Natural killer cell (primary cell): ENCODE results near the gene IL18BP. TPM values are rescaled to one million over a fixed set of nuclear protein-coding genes. Genes with fewer than 3 reads are reported as not detected.

Experiments used
- ATAC-seq, 3 donors: fragments of 150-1000 bp in 2 of 3; fragments of 200-7000 bp in 1 of 3; cut with Tn5 transposase; 1 replicate in 1 of 3; 2 replicates in 2 of 3; pipeline ENCODE4 v1.10.0; 2021; ENCODE audit warnings: mild to moderate bottlenecking in 2 of 3, moderate library complexity in 2 of 3
- DNase-seq, 2 donors: peaks; one replicate each; pipeline versions ENCODE4 v3.0.0 to v3.0.0-alpha.2; 2013 to 2021; ENCODE audit warnings: mixed read lengths in 1 of 2
- H3K27ac ChIP-seq: one replicate; pipeline ENCODE4 v1.5.1; 2013; ENCODE audit warnings: mild to moderate bottlenecking, low read length
- H3K27me3 ChIP-seq: one replicate; pipeline ENCODE4 v1.6.1; 2013; ENCODE audit warnings: low read length; ENCODE audit not compliant: control insufficient read depth, insufficient read depth
- H3K36me3 ChIP-seq: one replicate; pipeline ENCODE4 v1.6.1; 2013; ENCODE audit warnings: low read length; ENCODE audit not compliant: control insufficient read depth, insufficient read depth
- H3K4me1 ChIP-seq: one replicate; pipeline ENCODE4 v1.6.1; 2013; ENCODE audit warnings: low read length; ENCODE audit not compliant: control insufficient read depth, insufficient read depth
- H3K4me3 ChIP-seq: one replicate; pipeline ENCODE4 v1.5.1; 2013; ENCODE audit warnings: low read length
- H3K9me3 ChIP-seq: one replicate; pipeline ENCODE4 v1.6.1; 2013; ENCODE audit warnings: low read length; ENCODE audit not compliant: control insufficient read depth, insufficient read depth
- H3K27ac Mint-ChIP-seq, 2 donors: one replicate each; pipeline ENCODE4 v1.8.0; 2022; ENCODE audit warnings: mild to moderate bottlenecking in 2 of 2, mixed read lengths in 2 of 2, moderate library complexity in 1 of 2
- H3K27me3 Mint-ChIP-seq, 2 donors: one replicate each; pipeline ENCODE4 v1.8.0; 2022; ENCODE audit warnings: low read depth in 2 of 2, mixed read lengths in 2 of 2
- H3K36me3 Mint-ChIP-seq: one replicate; pipeline ENCODE4 v1.8.0; 2022; ENCODE audit warnings: mixed read lengths
- H3K4me1 Mint-ChIP-seq, 2 donors: one replicate each; pipeline ENCODE4 v1.8.0; 2022; ENCODE audit warnings: mixed read lengths in 2 of 2
- H3K4me3 Mint-ChIP-seq: one replicate; pipeline ENCODE4 v1.8.0; 2022; ENCODE audit warnings: mild to moderate bottlenecking, moderate library complexity, mixed read lengths
- H3K9me3 Mint-ChIP-seq, 2 donors: one replicate each; pipeline ENCODE4 v1.8.0; 2022; ENCODE audit warnings: mixed read lengths in 2 of 2
- CTCF ChIP-seq: fragments of 200-600 bp; IDR thresholded peaks from one replicate; pipeline ENCODE4 v1.8.0; 2022; ENCODE audit warnings: antibody characterized with exemption
- WGBS: methylation state at CpG from one replicate; pipeline ENCODE4 v1.1.7; 2013; ENCODE audit warnings: missing lambda C conversion rate; ENCODE audit not compliant: insufficient coverage; 5-methylcytosine and 5-hydroxymethylcytosine counted together
- intact Hi-C: fragments of 100-400 bp; cut with micrococcal nuclease; formaldehyde crosslinking; loops from one replicate; pipeline ENCODE4 v1.14.2; 2022
- total RNA-seq, 4 donors: library from RNA; stranded (reverse); fragments of 120-200 nt in 1 of 4; gene quantifications; one replicate each; pipeline versions ENCODE4 v1.2.3 to v1.2.4, GENCODE V29; 2013 to 2022

IL18BP gene
- total RNA-seq, 3 donors from 2014 or later (not counting 1 experiment from before 2014, with no cell fraction given) = 23.1 to 35.5 (median 27.2) TPM

GRCh38 chr11:72013765-72014711 is 15.3 kb downstream of the IL18BP start:
- Mint-ChIP-seq H3K27me3 (no peaks in the 10 kb centered on the region), H3K4me3 (peak overlapping the region; percentile 9), H3K36me3 (peaks cover 47% of the 10 kb centered on the region), H3K4me1 (peaks cover 13 to 18% of the 10 kb centered on the region in 2 donors), H3K9me3 (no peaks in the 10 kb centered on the region), H3K27ac (peak overlapping the region; percentile 72 to 73)
- ATAC-seq (no peak), DNase-seq (no peak)
- peaks cover 97% of the 10 kb centered on the region for H3K36me3 ChIP-seq
- no peak overlapping the region for H3K4me3 ChIP-seq
- 96% methylated on average over 38 of the region's 38 CpGs for WGBS
- no peak for TF ChIP-seq CTCF
- H3K27ac ChIP-seq = no peak overlapping the region
- H3K4me1 ChIP-seq = no peaks in the 10 kb centered on the region
- no peaks in the 10 kb centered on the region for H3K9me3 ChIP-seq
- intact Hi-C loops = no loop called here
- no peaks in the 10 kb centered on the region for H3K27me3 ChIP-seq

- peaks cover 13 to 18% of the 10 kb centered on the region in 2 donors for H3K4me1 Mint-ChIP-seq
- Histone ChIP-seq H3K27ac (no peak overlapping the region), H3K4me1 (no peaks in the 10 kb centered on the region), H3K27me3 (no peaks in the 10 kb centered on the region), H3K4me3 (no peak overlapping the region), H3K36me3 (peaks cover 99% of the 10 kb centered on the region), H3K9me3 (no peaks in the 10 kb centered on the region)
- no peak for TF ChIP-seq CTCF
- DNase-seq (no peak), ATAC-seq (no peak)
- H3K36me3 Mint-ChIP-seq = peaks cover 47% of the 10 kb centered on the region
- H3K4me3 Mint-ChIP-seq = no peak overlapping the region
- no peaks in the 10 kb centered on the region for H3K27me3 Mint-ChIP-seq
- no peaks in the 10 kb centered on the region for H3K9me3 Mint-ChIP-seq
- WGBS = 97% methylated on average over 16 of the region's 16 CpGs
- intact Hi-C loops = no loop called here
- H3K27ac Mint-ChIP-seq = peak overlapping the region; percentile 57 to 72
These were observed 16.1 kb downstream of the IL18BP start for GRCh38 chr11:72014761-72015320.

GRCh38 chr11:72015511-72016061 is 16.9 kb downstream of the IL18BP start:
- Mint-ChIP-seq H3K4me1 (peaks cover 13 to 18% of the 10 kb centered on the region in 2 donors), H3K4me3 (peak overlapping the region; percentile 13), H3K36me3 (peaks cover 47% of the 10 kb centered on the region), H3K9me3 (no peaks in the 10 kb centered on the region), H3K27me3 (no peaks in the 10 kb centered on the region), H3K27ac (peak overlapping the region; percentile 57 to 72)
- ATAC-seq (no peak), DNase-seq (no peak)
- no peak for TF ChIP-seq CTCF
- Histone ChIP-seq H3K36me3 (peaks cover 98% of the 10 kb centered on the region), H3K4me3 (no peak overlapping the region), H3K4me1 (no peaks in the 10 kb centered on the region), H3K27ac (no peak overlapping the region), H3K9me3 (no peaks in the 10 kb centered on the region), H3K27me3 (no peaks in the 10 kb centered on the region)
- 97% methylated on average over 10 of the region's 10 CpGs for WGBS
- intact Hi-C loops = no loop called here
